ENCODE results near the gene CCDC188.

DNA sequence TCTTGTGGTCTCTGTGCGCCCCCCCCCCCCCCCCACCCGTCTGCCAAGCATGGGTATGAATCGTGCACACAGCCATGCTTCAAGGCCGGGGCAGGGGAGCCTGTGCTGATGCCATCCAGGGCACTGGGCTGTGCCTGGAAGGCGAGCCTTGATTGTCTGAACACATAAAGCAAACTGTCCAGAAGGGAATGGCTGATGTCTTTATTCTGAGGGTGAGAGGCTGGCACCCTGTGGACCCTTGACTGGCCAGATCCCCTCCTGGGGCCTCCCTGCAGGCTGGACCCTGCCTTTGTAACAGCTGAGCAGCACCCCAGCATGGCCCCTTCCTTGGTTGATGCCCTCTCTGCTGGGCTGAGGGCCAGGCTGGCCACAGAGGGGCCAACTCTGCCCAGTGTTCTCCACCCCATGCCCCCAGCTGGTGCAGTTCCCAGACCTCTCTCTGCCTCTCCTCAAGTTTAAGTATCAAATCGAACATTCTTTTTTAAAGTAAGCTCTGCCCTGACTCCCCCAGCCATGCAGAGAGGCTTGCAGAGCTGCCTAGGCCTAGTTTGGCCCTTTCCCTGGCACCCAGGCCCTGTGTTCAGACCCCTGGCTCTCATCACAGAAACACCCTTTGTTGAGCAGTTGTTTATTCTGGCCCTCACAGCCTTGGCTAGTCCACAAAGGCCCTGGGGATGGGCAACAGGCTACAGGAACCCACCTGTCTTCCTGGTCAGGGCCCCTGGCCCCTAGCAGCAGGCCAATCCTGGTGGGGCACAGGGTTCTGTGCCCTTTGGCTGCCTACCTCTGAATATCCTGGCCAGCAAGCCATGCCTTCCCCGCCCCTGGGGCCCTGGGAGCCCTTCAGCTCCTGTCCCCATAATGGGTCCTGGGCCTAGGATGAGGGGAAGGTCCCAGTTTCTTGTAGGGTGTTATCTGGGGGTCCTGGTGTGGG is 38.9 kb downstream of the CCDC188 start:
- TF ChIP-seq, protein P1, sequence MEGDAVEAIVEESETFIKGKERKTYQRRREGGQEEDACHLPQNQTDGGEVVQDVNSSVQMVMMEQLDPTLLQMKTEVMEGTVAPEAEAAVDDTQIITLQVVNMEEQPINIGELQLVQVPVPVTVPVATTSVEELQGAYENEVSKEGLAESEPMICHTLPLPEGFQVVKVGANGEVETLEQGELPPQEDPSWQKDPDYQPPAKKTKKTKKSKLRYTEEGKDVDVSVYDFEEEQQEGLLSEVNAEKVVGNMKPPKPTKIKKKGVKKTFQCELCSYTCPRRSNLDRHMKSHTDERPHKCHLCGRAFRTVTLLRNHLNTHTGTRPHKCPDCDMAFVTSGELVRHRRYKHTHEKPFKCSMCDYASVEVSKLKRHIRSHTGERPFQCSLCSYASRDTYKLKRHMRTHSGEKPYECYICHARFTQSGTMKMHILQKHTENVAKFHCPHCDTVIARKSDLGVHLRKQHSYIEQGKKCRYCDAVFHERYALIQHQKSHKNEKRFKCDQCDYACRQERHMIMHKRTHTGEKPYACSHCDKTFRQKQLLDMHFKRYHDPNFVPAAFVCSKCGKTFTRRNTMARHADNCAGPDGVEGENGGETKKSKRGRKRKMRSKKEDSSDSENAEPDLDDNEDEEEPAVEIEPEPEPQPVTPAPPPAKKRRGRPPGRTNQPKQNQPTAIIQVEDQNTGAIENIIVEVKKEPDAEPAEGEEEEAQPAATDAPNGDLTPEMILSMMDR (IDR thresholded peaks at IDR 0.05; ENCODE audit: low read length), result no peak
- TF ChIP-seq EZH2 (IDR thresholded peaks at IDR 0.05; ENCODE audit: borderline replicate concordance, low read length), result no peak

All from OCI-LY1 (cell line).